HG03460 (cell line): Measurements from ENCODE around the gene NME3.

Experiments used
- ATAC-seq: cut with Tn5 transposase; IDR thresholded peaks from one replicate; pipeline ENCODE4 v1.9.1; 2021; ENCODE audit not compliant: unreplicated experiment

The NME3 gene

DNA sequence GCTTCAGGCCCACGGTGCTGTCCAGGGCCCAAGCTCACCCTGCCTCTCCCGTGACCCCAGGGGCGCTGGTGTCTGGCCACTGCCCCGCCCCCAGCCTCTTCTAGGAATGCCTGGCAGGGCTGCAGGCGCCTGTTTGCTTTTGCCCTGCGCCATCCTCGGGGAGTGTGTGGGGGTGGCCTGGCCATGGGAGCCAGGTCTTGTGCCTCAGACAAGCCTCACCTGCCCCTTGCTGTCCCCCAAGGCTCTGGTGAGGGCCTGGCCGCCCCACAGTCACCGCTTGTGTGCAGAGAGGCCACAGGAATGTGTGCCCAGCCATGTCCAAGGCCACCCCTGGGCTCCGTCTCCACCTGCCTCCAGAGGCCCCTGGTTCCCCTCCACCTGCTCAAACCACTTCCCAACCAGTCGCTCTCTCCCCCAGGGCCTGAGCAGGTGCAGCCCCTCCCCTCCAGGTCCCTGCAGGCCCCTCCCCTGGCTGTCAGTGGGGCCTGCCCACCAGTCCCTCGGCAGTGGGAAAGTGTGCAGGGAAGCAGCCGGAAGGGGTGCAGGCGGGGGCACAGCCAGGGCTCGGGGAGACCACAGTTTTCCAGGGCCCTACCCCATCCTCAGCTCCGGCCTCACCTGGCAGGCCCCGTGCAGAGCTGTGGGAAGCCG lies 23.0 kb upstream of the NME3 start:
- ATAC-seq: no peak

DNA sequence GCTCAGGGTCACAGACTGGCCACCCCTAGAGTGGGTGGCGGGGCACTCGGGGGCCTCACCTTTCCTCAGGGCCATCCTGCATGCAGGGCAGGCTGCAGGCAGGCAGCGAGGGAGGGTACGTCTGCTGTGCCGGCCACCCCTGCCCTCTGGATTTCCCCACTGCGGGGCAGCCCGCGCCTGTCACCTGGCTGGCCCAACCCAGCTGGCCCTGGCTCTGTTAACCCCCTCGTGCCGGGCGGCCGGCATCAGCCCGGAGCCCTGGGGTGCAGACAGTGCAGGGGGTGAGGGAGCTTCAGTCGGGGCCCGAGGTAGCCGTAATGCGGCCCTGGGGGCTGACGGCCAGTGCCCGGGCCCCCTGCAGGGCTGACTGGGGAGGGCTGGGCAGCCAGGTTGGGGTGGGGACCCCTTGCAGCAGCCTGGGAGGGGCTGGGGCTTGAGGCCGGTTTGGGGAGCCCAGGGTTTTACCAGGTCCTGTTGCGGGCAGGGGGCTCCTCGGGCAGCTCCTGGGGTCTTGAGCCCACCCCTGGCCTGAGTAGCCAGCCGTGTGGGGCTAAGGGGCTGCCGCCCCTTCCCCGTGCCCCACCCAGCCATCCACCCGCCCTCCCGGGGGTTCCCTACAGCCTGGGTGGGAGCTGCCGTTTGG lies 22.4 kb upstream of the NME3 start, which contains the start of gene IGFALS:
TSS of gene IGFALS (minus strand) at position 128 of the 643 bp plus-strand sequence. CDS start at position 75, 53 bp downstream.
- no peak for ATAC-seq

DNA sequence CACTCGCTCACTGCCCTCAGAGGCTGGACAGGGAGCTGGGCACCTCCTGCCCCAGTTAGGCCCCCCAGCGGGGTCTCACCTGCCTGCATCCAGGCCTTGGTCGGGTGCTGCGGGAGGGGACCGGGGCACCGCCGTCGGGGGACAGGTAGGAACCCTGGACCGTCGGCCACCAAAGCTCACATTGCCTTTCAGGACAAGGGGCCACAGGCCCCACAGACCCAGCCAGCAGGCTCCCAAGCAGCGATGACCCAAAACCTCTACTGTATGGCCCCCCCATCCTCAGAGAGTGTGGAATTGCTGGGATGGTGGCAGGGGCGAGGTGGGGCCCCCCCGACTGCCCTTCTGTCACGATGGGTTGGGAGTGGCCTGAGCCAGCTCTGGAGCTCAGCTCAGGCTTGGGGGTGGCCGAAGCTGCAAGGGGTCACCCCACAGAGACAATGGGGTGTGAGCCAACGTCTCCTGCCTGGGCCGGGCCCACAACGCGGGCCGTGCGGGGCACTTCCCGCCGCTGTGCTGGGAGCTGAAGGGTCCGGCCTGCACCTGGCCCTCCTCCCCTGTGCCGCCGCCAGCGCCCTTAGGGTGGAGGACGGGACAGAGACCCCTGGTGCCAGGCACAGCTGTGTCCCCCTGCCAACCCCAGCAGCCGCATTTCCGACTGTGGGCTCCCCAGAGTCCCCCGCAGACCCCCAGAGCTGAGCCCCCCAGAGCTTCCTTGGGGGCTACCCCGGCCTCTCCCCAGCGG lies 21.7 kb upstream of the NME3 start:
- no peak for ATAC-seq

DNA sequence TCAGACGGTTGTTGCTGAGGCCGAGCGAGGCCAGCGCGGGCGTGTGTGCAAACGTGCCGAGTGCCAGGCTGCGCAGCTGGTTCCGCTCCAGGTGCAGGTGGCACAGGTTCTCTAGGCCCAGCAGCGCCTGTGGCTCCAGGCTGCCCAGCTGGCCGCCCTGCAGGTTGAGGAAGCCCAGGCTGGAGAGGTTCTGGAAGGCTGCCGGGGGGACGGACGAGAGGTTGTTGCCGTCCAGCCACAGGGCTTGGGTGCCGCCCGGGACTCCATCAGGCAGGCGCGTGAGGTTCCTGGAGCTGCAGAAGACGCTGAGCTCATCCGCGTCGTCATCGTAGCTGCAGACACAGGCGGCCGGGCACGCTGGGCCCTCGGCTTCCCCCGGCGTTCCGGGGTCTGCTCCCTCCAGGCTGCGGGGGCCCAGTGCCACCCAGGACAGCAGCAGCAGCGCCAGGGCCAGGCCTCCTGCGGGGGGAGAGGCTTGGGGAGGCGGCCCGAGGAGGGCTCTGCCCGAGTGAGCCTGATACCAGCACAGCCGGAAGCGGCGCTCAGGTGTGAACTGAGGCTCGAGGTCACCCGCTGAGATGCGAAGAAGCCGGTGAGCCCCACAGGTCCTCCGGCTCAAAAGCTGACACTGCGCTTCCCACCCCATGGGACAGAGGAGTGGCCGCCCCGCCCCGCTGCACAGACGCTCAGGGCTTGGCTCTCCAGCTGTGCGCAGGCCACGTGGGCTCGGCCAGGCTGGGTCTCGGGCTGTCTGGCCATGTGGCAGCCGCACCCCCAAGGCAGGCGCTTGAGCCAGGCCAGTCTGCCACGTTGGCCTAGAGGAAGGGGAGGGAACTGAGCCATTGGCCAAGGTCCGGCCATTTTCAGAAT lies 20.8 kb upstream of the NME3 start:
- ATAC-seq: no peak

DNA sequence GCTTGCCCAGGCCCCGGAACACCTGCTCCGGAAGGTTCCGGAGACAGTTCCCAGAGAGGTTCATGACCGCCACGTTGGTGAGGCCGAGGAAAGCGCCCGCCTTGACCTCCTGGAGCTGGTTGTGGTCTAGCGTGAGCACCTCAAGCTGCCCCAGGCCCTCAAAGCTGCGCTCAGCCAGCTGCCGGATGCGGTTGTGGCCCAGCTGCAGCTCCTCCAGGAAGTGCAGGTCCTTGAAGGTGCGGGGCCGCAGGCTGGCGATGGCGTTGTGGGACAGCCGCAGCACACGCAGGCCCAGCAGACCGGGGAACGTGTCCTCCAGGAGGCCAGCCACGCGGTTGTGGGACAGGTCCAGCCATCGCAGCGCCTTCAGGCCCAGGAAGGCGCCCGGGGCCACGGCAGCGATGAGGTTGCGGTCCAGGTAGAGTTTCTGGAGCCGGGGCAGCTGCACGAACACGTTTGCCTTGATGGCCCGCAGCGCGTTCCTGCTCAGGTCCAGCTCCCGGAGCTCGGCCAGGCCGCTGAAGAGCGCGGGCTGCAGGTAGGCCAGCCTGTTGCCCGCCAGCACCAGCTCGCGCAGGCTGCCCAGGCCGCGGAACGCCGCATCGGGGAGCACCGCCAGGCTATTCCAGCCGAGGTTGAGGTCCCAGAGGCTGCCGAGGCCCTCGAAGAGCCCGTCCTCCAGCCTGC lies 20.1 kb upstream of the NME3 start:
- no peak for ATAC-seq

DNA sequence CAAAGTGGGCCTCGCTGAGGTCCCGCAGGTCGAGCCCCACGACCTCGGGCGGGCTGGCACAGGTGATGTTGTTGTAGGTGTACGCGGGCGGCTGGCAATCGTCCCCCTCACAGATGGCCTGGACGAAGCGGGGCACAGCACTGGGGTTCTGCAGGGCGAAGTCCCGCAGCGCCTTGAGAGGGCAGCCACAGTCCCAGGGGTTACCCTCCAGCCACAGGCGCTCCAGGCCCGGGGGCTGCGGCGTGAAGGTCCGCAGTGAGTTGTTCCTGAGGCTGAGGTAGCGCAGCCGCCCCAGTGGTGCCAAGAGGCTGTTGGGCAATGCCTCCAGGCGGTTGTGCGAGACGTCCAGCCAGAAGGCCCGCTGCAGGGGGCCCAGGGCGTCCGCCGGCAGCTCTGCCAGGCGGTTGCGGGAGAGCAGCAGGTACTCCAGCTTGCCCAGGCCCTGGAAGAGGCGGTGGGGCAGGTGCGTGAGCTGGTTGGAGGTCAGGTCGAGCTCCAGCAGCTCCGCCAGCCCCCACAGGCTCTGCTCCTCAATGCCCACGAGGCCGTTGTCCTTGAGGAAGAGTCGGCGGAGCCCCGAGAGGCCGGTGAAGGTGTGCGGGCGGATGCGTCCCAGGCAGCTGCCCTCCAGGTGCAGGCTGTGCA lies 19.4 kb upstream of the NME3 start:
- no peak for ATAC-seq

DNA sequence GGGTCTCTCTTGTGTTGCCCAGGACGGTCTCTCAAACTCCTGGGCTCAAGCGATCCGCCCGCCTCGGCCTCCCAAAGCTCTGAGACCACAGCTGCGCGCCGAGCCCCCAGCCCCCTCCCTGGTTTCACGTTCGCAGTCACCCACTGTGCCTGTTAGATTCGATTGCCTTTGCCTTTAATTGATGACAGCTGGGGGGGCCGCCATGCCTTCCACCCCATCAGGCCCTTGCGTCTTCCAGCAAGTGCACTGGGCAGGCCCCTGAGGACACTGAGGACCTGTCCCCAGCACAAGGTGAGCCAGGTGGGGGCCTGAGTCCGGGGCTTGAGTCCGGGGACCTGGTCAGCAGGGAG lies 18.9 kb upstream of the NME3 start:
- ATAC-seq: no peak

DNA sequence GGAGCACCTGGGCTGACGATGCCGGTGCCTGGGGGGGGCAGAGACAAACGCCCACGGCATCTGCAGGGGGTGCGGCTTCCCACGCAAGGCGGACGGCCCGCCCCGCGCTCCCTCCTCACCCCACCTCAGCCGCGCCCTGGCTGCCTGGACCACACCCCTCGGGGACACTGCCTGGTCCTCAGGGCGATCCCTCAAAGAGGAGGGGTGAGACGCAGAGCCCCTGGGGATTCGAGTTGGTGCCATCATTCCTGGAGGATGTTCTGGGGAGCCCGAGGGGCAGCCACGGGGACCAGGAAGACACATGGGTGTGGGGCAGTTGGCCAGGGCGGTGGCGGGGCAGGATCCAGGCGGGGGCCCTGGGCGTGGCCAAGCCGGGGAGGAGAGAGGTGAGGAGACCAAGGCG lies 18.3 kb upstream of the NME3 start:
- no peak for ATAC-seq

DNA sequence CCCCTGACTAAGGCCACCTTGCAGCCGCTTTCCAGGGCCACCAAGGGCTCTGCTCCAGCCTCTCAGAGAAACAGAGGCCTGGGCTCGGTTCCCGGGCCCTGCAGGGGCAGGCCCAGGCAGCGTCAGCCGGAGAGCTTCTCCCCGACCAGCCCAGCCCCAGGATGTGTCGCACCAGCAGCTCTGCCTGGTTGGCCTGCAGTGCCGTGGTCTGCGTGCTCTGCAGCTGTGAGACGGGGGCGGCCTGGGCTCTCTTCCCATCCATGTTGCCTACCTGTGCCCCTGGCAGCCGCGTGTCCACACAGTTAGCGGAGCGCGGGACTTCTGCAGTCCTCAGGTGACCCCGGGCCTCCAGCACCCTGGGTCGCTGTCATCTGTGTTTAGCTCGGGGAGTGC lies 17.4 kb upstream of the NME3 start:
- no peak for ATAC-seq

DNA sequence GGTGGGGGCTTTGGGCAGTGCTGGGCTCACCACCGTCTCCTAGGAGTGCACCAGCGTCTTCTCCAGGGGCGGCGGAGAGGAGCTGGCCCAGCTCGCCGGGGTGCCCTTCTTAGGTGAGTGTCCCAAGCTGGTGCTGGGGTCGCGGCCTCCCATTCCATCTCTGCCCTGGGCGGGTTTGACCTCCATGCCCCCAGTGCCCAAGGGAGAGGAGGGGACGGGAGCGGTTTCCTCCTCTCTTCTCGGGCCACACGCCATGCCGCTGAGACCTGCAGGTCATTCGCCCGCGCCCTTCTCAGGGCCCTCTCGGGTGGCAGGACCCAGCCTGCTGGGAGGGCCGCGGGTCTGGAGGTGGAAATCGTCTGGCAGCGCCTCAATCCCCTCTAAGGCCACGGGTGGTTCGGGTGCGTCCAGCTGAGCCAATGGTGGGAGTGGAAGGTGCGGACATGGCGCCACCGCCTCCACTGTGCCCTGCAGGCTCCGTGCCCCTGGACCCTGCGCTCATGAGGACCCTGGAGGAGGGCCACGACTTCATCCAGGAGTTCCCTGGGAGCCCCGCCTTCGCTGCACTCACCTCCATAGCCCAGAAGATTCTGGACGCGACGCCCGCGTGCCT lies 16.9 kb upstream of the NME3 start:
- ATAC-seq: no peak

DNA sequence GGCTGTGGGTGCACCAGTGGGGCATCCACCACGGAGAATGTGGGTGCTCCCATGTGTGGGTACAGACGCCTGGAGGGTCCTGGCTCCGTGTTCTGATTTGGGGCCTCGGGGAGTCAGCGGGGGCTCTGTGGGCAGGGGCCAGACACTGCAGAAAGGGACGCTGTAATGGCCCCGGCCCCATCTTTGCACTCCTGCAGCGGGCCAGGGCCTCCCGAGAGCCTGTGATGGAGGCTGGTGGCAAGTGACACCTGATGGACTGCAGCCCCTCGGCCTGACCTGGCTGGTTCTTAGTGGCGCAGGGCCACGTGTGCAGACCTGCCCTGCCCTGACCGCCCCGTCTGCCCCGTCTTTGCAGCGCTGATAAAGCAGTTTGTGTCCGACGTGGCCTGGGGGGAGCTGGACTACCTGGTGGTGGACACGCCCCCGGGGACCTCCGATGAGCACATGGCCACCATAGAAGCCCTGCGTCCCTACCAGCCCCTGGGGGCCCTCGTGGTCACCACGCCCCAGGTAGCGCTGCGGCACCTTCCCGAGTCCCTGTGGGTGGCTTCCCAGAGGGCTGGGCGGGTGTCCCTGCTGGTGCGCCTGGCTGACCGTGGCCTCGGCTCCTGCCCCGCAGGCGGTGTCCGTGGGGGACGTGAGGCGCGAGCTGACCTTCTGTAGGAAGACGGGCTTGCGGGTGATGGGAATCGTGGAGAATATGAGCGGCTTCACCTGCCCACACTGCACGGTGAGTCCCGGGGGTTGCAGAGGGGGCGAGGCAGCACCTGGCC lies 16.2 kb upstream of the NME3 start:
- ATAC-seq: no peak

DNA sequence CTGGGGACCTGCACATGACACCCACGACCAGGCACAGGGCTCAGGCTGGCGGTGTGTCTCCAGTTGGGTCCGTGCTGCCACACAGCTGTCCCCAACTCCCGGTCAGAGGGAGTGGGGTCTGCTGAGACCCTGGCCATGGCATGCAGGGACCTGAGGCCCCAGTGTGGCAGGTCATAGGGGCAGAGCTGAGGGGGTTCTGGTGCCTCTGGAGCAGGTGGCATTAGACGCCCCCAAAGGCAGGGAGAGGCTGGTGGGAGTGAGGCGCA lies 15.6 kb upstream of the NME3 start:
- ATAC-seq: no peak

DNA sequence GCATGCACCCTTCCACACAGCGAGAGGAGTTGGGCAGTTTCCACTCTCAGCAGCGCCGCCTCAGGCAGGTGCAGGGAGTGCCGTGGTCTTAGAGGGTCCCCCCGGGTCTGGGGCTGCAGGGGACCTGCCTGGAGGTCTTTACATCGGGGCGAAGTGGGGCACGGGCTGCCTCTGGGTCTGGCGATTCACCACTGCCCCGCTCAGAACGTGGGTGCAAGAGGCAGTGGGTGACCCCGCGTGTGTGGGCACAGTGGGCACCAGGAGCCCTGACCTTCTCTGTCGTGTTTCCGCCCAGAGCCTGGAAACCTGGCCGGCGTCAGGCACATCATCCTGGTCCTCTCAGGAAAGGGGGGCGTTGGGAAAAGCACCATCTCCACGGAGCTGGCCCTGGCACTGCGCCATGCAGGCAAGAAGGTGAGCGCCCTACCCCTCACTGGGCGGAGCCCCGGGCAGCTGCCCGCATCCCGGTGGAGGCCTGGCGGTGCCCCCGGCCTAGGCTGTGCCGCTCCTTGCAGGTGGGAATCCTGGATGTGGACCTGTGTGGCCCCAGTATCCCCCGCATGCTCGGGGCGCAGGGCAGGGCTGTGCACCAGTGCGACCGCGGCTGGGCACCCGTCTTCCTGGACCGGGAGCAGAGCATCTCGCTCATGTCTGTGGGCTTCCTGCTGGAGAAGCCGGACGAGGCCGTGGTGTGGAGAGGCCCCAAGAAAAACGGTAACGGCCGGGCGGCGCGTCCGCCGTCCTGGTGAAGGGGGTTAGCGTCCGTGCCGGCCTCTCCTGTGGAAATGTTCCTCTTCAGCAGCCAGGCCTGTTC lies 15.1 kb upstream of the NME3 start:
- ATAC-seq: no peak

DNA sequence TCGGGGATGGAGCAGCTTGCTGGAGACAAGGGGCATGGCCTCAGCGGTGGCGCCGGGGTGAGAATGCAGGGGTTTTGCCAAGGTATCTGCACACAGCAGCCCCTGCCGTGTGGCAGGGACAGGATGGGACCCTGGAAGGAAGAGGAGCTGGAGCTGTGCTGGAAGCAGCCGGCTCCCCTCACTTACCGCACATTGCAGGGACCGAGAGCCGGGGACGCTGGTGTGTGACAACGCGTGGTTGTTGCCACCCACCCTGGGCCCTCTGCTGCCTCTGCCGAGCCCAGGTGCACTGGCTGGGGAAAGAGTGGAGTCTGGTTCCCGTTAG lies 14.5 kb upstream of the NME3 start:
- ATAC-seq: no peak

DNA sequence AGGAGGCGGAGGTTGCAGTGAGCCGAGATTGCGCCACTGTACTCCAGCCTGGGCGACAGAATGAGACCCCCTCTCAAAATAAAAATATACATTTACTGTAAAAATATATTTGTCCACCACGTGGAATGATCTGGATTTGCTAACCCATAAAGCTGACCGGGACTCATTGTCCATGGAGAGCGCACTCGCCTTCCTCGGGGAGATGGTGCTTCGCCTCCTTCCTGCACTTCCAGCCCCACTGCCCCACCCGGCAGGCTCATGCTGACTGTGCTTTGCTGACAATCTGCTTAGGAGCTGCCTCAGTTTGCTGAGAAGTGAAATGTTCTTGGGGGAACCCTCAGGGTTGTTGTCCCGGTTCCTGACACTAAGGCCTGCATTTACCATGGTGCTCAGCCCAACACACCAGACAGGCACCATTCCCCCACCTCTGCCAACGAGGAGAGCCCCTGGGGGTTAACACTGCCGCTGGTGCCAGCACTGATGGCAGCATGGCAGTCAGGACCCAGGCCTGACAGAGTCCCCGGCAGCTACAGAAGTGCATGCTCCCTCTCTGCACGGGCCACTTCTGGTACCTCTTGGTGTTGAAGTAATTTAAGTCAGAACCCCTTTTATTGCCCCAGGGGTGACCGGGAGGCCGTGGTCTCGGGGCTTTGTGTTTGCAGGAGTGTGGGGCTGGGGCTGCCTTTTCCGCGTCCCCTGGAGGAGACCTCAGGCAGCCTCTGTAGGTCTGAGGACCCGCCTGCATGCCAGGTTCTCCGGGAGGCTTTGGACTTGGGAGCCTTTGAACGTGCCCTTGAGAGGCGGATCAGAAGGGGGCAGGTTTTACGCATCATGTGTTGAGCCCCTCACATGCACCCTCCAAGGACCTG lies 13.9 kb upstream of the NME3 start:
- no peak for ATAC-seq

DNA sequence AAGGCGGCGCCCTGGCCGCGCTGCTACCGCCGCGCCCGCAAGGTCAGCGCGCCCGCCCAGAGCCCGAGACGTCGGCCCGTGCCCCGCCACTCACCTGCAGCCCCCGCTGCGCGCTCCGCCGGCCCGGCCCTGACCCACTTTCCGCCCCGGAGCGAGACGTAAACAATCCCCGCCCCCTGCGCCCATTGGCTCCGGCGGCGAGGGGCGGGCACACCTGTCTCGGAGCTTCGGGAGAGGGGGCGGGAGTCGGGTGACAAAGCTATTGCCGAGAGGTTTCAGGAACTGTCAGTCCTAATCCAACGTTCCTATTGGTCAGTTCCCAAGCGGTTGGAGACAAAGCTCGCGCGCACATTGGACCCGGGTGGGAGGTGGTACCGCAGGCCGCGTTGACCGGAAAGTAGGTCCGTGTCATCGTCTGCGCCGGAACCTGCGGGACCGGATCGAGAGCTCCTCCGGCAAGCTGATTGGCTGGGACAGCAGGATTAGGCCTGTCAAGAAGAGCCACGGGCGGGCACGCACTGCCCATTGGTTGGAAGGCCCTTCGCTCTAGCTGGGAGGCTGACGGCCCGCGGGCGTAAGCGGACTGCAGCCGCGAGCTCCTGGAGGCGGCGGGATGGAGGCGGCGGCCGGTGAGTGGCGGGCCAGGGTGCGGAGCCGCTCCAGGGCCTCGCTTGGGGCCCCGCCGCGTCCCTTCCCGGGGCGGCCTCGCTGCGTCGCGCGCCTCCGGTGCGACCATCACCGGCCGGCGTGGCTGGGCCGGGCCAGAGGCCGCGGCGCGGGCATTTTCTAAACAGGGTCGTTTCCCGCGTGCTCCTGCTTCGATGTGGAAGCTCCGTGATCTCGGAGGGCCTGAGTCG lies 11.3 kb upstream of the NME3 start, which contains the start of the genes NUBP2 and SPSB3:
TSS of gene NUBP2 (plus strand) at position 553 of the 857 bp plus-strand sequence. CDS start at position 614, 61 bp downstream.
TSS of gene SPSB3 (minus strand) at position 164 of the 857 bp plus-strand sequence. CDS start 1,088 bp downstream, outside the sequence.
- peak; percentile 85 for ATAC-seq
